Left colon (tissue), 2 donors: ENCODE results near the gene PARP1. TPM values are rescaled to one million over a fixed set of nuclear protein-coding genes. Genes with fewer than 3 reads are reported as not detected.
A peak's percentile ranks its signal among the peaks of the same experiment; 100 is the strongest.
"Not testable (repeated sequence)": the region's sequence is repeated elsewhere in the genome, so short reads cannot be mapped to it uniquely, and the experiment has no call there.

Experiments
- ATAC-seq: fragments of 200-7000 bp; cut with Tn5 transposase; one replicate; pipeline ENCODE4 v1.9.1; 2020; ENCODE audit warnings: mild to moderate bottlenecking, moderate library complexity
- DNase-seq, 2 donors: peaks; one replicate each; pipeline ENCODE4 v3.0.0-alpha.2; 2020
- intact Hi-C, 2 donors: fragments of 100-400 bp; cut with DNase I in 1 of 2; cut with micrococcal nuclease in 1 of 2; formaldehyde crosslinking; loops; one replicate each; pipeline versions ENCODE4 v1.11.2 to v1.14.0; 2022; cut with DNase I, micrococcal nuclease
- total RNA-seq, 2 donors: library from RNA; stranded (reverse); fragmentation: NEBNext Ultra II Directional; extraction: Animal tissue kit (Norgen Biotek cat#: 25700); gene quantifications; one replicate each; pipeline ENCODE4 v1.2.1, GENCODE V29; 2021
- donor health status: DM: no; HTN: no; CAD: no.
- donor health status: DM: yes; HTN: yes; CAD: no.

The PARP1 gene
- total RNA-seq, 2 donors from 2014 or later, result 44.8 to 48.9 TPM

DNA sequence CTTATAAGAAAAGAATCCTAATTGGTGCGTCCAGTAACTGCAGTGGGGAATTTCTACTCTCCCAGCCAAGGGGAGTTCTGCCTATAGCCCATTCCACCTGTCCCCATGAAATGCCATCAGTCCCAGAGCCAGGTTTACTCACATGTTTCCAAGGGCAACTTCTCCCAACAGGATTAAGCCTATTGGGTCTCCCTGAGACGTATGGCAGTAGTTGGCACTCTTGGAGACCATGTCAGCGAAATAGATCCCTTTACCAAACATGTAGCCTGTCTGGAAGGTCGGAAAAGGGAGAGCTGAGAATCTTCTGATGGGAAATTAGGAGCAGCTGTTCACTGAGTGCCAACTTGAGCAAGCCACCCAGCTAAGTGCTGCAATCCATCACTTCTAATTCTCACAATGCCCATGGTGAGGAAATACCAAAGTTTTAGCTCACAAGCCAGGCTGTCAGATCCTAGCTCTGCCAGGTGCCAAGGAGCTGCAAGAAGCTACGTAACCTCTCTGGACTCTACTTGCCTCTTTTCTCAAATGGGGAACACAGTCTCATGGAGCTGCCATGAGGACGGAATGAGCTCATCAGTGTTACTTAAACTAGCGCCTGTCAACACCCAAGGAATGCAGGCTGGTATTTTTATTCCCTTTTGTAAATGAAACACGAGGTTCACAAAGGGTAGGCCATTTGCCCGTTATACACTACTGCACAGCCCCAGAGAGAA, 43.9 kb downstream of the PARP1 start:
- intact Hi-C loops, result no loop called here
- DNase-seq (no peak), ATAC-seq (no peak)

DNA sequence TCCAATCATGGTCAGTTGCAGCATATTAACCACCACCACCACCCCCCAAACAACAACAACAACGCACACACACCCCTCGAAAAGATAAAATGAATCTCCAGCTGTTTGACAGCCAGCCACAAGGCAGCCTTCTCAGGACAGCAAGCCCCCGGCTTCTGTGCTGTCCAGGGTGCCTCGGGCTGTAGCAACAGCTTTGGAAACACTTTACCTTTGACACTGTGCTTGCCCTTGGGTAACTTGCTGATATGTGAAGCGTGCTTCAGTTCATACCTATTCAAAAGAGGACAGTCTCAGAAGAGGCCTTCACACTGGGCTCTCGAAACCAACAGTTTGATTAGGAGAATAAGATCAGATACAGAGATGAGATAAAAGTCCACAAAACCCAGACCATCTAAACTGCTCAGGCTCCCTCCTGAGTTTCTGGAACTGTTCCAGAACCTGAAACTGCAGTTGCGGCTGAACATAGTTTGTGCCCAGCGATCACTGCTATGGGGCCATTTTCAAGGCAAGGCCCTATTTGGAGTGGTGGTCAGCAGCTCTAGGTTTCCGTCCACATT, 44.9 kb downstream of the PARP1 start:
- ATAC-seq, result no peak
- intact Hi-C loops, result no loop called here
- no peak for DNase-seq

DNA sequence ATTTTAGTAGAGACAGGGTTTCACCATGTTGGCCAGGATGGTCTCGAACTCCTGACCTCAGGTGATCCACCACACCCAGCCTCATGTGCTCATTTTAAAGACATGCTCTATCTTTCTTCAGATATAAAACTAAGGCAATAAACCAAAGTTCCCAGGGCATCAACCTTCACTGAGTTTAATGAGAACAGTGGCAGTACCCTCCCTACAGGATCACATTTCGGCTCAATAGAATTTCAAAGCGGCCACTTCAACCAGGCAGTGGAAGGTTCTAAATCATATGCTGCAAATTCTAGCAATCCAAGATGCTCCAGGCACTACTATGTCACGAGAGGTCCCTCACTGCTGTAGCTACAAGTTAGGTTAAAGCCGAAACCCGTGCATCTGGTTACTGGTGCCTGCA, 45.5 kb downstream of the PARP1 start:
- intact Hi-C loops, result no loop called here
- ATAC-seq (peak; percentile 62), DNase-seq (no peak)

DNA sequence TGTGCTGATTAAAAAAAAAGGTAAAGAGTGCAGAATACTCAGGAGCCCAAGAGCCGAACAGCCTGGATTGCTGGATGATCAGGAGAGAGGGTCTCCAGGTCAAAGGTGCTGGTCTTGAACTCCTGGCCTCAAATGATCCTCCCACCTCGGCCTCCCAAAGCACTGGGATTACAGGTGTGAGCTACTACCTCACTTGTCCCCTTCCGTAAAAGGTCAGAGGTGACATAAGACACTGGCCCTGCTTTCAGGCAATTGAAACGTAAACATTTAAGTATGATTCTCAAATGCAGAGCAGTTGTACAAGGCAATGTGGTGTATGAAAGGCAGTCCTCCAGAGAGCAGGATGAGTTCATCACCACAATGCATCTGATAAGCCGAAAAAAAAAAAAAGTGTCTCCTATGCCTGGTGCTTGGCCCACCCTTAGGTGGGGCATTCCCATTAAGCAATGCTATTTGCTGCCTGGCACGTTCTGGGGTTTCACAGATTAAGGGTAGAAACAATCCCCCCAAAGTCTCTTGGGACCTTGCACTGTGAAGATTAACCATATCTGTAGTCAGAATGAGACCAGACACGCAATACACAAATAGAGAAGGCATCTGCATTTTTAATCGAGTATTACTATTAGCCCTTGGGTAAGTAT, 47.7 kb downstream of the PARP1 start:
- intact Hi-C loops, result no loop called here
- DNase-seq (no peak), ATAC-seq (no peak)

DNA sequence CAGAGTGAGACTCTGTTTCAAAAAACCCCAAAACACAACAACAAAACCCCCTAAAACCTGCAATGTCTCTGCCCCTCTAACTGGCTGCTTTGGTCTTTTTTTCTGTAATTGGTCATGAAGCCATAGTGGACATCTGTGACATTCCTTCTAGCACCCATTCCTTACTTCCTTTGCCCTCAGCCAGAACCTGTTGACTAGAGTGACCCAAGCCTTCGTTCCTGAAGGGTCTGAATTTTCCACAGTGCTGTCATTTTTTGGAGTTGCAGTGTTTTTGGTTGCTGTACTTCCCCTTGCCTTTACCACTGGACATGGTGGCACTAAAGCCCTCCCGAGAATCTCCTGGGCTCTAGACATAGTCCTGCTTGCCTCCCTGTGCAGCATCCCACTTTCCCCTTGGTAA, 50.5 kb downstream of the PARP1 start:
- no peak for DNase-seq
- no peak for ATAC-seq
- intact Hi-C loops, result no loop called here

DNA sequence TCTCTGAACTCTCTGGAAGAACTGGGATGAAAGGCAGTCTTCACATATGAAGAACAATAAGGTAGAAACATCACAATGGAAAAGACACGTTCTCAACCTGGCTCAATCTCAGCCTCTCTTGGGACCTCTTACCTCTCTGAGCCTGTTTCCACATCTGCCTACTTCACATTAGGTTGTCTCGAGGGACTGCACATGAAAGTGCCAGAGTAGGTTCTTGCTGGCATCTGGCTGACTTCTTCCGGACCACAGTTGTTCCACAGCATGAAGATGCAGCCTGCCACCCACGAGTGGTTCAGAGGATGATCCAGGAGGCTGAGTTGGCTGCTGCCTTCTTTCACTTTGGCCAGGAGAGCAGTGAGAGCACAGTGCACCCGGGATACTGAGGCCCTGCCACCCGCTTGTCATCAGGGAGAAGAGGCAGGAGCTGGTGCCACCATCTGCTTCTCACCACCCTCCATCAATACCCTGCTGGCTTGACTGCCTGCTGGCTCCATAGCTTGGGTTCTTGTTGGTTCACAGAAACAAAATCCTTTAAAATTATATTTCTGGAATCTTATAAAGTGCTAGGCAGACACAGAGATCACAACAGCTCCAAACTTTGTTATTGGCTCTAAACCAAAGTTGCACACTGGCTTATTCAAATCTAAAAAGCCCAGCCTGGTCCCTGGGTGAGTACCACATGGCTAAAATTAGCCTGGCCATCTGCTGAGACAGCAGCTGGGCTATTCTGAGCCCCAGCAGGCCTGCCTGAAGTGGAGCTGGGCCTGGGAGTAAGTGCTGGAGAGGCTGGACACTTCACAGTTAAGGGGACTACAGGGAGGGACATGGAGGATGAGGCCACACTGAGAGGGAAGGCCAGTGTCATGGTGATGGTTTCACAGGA, 52.0 kb downstream of the PARP1 start:
- intact Hi-C loops, result no loop called here
- DNase-seq (no peak), ATAC-seq (no peak)

DNA sequence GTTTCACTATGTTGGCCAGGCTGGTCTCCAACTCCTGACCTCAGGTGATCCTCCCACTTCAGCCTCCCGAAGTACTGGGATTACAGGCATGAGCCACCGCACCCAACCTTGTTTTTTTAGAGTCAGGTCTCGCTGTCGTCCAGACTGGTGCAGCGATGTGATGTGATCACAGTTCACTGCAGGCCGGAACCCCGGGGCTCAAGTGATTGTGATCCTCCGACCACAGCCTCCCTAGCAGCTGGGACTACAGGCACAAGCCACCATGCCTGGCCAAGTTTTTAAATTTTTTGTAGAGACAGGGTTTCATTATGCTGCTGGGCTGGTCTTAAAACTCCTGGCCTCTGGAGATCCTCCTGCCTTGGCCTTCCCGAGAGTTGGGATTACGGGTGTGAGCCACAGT, 52.9 kb downstream of the PARP1 start:
- no peak for DNase-seq
- intact Hi-C loops, result no loop called here
- no peak for ATAC-seq

DNA sequence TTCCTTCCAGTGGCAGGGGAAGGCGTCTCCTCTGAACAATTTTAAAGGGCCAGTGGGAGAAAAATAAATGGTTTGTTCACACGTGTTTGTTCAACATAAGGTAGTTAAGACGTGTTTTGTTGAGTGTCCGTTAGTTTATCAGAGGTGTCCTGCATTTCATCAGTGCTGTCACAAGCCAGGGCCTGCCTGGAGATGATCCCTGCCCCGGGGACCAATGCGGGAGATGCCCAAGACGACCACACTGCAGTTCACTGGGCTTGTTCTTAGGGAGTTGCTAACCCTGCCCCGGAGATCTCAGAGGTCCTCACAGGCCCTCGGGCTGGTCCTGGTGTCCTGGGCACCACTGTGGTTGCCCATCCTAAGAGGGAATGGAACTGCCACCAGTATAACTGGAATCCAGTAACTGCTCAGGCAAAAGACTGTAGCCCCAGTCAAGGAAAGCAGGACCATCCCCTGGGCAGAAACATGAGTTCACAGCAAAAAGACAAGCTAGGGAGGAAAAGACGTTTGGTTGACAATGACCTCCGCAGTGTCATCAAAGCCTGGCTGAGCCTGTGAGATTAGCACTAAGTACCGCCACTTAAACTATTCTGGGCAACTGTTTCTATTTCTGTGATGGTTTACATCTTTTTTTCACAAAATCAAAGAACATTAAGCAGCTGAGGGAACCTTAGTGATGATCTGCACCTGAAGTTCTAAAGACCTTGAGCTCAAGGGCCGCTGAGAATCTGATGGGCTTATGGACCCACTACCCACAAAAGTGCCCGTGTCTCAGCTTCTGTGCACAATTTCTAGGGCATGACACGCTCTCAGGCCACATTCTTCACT, 54.0 kb downstream of the PARP1 start:
- no peak for DNase-seq
- intact Hi-C loops, result no loop called here
- no peak for ATAC-seq

DNA sequence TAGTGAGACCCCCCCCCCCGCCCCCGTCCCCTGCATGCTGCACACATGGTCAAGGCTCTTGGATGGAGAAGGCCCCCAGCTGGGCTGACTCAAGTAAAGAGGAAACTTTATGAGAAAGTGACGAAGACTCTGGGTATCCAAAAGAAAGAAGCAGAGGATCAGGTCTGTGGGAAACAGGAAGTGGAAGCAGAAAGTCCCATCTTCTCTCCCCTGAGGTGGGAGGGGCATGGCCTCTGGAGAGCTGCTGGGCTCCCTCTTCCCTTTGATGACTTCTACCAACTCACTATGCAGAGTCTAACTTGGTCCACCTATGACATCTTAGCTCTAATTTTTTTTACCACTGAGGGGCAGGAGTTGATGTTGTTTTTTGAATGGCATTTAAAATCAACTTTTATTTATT, 56.2 kb downstream of the PARP1 start:
- ATAC-seq (no peak), DNase-seq (no peak)
- intact Hi-C loops, result no loop called here

DNA sequence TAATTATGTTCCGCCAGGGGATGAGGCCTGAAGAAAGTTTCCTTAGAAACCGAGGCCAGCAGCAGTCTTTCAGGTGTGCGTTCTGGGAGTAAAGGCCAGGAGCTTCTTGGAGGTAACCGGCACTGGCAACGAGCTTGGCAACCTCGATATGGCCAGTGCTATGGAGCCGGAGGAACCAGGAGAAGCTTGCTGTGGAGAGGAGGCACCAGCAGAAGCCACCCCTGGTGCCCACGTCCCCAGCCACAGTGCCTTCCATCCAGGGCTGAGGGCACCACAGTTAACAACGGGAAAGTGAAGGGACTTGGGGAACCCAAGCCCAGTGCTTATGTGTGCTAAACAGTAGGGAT, 57.4 kb downstream of the PARP1 start:
- intact Hi-C loops, result no loop called here
- DNase-seq (no peak), ATAC-seq (no peak)

DNA sequence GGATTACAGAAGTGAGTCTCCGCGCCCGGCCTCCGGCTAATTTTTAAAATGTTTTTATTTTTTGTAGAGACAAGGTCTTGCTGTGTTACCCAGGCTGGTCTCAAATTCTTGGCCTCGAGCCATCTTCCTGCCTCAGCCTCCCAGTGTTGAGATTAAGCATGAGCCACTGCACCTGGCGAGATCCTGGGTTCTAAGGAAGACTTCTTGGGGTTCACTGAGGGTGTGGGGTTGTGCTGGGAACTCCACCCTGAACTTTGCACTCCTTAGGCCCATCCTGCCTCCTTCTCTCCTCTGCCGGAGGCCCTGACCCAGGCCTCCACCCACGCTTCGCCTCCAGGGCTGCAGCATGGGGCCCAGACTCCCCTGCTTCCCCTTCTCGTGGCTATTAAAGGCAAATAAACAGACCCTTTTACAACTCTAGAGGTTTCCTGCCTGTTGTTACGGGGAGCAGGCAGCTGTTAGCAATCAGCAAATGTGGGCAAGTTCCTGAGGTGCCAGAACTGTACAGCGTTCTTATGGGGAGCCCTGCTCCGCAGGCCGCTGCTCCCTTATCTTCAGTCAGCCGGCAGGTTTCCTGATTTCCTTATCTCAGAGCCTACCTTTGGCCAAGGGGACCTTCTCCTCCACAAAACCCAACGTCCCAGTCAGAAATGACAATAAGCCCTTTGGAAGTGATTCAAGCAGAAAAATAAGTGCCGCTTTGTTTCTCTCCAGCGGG, 57.9 kb downstream of the PARP1 start:
- ATAC-seq, result peak; percentile 90
- DNase-seq, result peak in 1 of 2 donors; percentile 26
- intact Hi-C loops, result no loop called here

DNA sequence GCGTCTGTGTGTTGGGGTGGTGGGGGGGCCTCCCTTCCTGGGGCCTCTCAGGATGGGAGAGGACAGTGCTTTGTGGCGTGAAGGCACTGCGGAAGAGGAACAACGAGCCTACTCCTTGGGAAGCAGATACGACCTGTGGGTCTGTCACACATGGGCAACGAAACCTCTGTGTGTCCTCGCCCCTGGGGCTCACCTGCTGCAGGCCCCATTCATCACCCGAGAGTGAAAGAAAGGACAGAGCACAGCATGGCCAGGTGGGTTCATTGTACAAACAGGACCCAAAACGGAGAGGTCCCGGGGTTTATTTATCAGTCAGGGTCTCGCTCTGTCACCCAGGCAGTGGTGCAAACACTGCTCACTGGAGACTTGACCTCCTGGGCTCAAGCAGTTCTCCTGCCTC, 58.8 kb downstream of the PARP1 start:
- DNase-seq (no peak), ATAC-seq (no peak)
- intact Hi-C loops, result no loop called here

DNA sequence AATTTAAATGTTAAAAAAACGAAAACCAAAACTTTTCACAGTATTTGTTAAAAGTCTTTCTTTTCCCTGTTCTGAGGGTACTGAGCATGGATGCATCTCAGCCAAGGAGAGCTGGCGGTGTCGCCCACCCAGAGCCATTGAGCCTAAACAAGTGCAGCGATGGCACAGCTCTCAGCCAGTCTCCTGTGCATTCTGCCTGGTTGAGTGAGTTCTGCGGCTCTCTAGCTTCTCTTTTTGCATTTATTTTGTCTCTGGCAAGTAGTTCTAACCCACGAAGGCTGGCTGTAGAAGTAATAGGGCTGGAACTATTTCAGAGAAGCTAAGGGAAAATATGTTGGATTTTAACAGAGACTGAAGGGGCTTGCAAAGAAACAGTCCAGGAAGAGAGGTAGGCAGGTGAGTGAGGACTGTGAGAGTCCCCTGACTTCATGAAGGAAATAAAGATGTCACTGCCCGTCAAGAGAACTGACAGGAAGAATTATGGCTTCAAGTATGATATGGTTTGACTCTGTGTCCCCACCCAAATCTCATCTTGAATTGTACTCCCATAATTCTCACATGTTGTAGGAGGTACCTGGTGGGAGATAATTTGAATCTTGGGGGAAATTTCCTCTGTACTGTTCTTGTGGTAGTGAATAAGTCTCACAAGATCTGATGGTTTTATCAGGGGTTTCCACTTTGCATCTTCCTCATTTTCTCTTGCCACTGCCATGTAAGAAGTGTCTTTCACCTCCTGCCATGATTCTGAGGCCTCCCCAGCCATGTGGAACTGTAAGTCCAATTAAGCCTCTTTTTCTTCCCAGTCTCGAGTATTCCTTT, 63.2 kb downstream of the PARP1 start:
- DNase-seq, result no peak
- no peak for ATAC-seq
- intact Hi-C loops, result no loop called here

DNA sequence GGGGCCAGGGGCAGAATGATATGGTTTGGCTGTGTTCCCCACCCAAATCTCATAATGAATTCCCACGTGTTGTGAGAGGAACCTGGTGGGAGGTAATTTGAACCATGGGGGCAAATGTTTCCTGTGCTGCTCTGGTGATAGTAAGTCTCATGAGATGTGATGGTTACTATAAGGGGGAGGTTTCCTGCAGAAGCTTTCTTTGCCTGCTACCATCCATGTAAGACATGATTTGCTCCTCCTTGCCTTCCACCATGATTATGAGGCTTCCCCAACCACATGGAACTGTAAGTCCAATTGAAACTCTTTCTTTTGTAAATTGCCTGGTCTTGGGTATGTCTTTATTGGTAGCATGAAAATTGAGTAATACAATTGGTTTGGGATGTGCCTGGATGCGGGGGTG, 65.2 kb downstream of the PARP1 start:
- intact Hi-C loops, result no loop called here
- ATAC-seq (no peak), DNase-seq (no peak)

DNA sequence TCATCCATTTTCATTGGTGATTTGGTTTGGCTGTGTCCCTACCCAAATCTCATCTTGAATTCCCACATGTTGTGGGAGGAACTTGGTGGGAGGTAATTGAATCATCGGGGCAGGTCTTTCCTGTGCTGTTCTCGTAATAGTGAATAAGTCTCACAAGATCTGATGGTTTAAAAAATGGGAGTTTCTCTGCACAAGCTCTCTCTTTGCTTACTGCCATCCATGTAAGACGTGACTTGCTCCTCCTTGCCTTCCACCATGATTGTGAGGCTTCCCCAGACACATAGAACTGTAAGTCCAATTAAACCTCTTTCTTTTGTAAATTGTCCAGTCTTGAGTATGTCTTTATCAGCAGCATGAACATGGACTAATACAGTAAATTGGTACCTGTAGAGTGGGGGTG, 67.8 kb downstream of the PARP1 start:
- intact Hi-C loops, ATAC-seq, DNase-seq: not testable (repeated sequence)

DNA sequence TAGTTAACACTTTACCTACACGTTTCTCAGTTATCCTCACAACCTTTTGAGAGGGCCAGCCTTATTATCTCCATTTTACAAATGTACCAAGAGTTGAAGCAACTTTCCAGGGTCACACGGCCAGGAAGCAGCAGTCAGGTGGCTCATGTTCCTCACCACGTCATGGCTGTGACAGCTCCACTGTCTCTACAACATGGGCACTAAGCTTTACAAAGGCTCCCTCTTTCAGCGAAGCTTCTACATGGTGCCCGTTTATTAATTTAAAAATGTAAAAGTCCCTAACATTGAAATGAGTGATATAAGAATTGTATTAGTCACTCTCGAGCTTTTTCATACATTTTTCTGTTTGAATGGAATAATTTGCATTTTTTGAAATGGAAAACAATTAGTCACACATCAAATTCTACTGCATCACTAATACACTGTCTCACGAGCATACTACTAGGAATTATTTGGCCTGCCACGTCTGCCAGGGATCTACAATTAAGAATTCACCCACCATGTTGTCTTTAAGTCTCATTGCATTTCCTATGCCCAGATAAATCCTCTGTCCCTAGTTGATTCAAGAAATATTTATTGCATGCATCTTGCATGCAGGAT, 70.5 kb downstream of the PARP1 start:
- ATAC-seq, result no peak
- intact Hi-C loops, result no loop called here
- DNase-seq, result no peak

DNA sequence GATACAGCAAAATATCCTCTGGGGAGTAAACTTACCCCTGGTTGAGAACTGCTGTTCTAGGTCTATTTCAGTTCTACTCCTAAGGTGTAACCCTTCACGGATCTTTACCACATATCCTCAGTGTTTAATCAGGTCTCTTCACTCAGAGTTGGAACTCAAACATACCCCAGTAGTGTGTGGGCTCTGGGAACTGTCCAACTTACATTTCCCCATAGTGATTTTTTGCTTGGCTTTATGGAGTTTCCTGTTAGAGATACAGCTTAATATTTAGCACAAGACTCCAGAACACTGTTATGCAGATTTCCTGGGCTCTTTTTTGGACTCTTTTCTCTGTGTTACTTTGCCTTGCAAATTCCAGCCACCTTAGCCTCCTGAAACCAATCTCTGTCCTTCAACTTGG, 72.2 kb downstream of the PARP1 start:
- intact Hi-C loops, result no loop called here
- ATAC-seq (no peak), DNase-seq (no peak)
